SKM-1 treated with dmso at 0.1 percent for 144 hours (cell line): ENCODE results near the gene GRAMD1C.
A peak's percentile ranks its signal among the peaks of the same experiment; 100 is the strongest.
"Not testable (repeated sequence)": the region's sequence is repeated elsewhere in the genome, so short reads cannot be mapped to it uniquely, and the experiment has no call there.

Experiments
- DNase-seq: peaks from one replicate; lab custom pipeline; 2025; ENCODE audit not compliant: unreplicated experiment; lab: John Stamatoyannopoulos, UW

Gene GRAMD1C

DNA sequence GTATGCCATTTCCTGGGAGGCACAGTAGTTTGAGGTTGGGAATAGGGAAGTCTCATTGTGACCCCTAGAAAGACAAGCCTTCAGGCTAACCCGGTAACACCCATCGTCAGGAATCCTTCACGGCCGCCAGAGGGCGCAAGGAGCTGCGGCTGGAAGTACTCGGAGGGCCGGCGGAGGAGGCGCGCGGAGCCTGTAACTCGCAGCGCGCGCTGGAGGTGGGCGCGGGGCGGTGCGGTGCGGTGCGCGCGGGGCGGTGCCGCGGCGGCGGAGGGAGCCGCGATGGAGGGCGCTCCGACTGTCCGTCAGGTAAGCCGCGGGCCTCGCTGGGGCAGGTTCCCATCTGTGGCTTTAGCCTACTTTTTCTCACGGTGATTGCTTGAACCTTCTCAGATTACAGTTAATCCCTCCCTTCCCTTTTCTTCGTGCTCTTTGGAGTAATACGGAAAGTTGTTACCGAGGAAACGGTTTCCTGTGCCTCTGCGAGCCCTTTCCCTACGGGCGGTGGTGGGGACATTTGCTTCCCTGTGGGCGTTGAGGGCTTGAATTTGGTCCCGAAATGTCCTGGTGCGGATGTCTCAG is at the start of gene GRAMD1C:
GRAMD1C (plus strand) TSS at position 158 of the 579 bp plus-strand sequence; CDS start at position 280, 122 bp downstream.
- DNase-seq = peak; percentile 76

GRCh38 chr3:113791381-113791780 is 47.2 kb upstream of the GRAMD1C start:
- no peak for DNase-seq

DNA sequence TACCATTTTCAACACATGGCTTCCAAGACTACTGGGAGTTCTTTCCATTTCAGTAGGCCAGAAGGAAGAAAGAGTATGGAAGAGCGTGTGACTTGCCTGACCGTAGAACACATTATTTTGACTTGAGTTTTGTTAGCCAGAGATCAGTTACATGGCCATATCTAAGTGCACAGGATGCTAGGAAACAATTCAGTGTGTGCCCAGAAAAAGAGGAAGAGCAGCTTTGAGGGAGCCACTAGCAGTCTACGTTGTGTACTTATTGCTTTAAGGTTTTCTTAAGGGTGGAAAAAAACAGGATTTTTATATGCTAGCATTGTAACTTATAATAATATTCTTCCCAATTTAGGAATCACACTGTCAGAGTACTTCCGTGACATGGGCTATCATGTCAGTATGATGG is 44.1 kb upstream of the GRAMD1C start:
- DNase-seq = no peak

DNA sequence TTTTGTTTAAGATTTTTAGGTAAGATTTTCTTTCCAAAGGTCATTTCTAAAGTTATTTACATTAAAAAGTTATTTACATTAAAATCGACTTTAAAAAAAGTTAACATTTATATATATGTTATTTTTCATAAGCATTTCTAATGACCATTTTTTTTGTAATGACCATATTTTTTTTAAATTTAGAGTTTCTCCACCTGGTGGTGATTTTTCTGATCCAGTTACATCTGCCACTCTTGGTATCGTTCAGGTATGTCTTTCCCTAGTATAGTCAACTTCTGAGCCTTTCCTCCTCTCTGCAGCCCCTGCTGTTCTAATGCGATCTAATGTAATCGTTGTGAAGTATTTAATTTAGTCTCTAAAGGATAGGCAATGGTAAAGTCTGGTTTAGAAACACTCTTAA is 42.9 kb upstream of the GRAMD1C start:
- DNase-seq = no peak

GRCh38 chr3:113802795-113803455 is 35.7 kb upstream of the GRAMD1C start:
- no peak for DNase-seq

GRCh38 chr3:113804661-113805060 is 33.9 kb upstream of the GRAMD1C start:
- DNase-seq = no peak

GRCh38 chr3:113805249-113805648 is 33.3 kb upstream of the GRAMD1C start:
- no peak for DNase-seq

DNA sequence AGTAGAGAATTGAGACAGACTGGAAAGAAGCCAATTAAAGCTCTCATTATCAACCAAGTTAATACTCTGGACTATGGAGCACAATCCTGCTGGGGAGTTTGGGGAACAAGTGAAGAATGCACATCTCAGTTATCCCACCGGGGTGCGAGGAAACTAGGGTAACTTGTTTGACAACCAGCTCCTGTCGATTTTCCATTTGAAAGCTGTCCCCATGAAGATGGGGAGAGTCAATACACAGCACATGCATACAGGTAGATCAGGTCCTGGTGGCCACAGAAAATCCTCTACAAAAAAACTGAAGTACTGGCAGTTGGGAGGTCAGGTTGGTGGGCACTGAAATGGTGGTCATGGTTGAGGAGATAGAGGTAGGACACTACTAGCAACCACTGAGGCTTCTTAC is 25.7 kb upstream of the GRAMD1C start:
- DNase-seq = no peak

- no peak for DNase-seq
These were observed 18.7 kb upstream of the GRAMD1C start for GRCh38 chr3:113819866-113820265.

- no peak for DNase-seq
These were observed 13.5 kb upstream of the GRAMD1C start for GRCh38 chr3:113825090-113825489.

DNA sequence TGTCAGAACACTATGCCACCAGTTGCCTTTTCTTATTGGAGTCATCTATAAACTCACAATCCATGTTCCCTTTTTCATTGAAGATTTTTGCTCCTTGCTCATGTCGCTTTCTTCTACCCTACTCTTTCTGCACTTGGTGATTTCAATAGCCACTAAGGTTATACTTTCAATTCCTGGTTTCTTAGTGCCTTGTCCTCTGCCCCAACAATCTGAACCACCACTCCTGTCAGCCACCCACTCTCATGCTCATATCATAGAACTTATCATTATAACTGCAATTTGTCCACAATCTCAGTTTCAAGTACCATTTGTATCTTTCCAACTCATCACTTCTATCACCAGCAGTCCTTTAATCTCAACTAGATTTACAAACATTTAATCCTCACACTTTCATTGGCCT is 10.0 kb upstream of the GRAMD1C start:
- DNase-seq = no peak

- DNase-seq = no peak
These were observed 8.8 kb upstream of the GRAMD1C start for GRCh38 chr3:113829576-113830354.

GRCh38 chr3:113831103-113831355 is 7.6 kb upstream of the GRAMD1C start:
- no peak for DNase-seq

- no peak for DNase-seq
These were observed 6.0 kb upstream of the GRAMD1C start for GRCh38 chr3:113832477-113833164.

- no peak for DNase-seq
These were observed 3.6 kb upstream of the GRAMD1C start for GRCh38 chr3:113834983-113835382.

GRCh38 chr3:113839551-113839950 is 963 bp downstream of the GRAMD1C start:
- no peak for DNase-seq

- peak; percentile 34 for DNase-seq
These were observed 6.1 kb downstream of the GRAMD1C start for GRCh38 chr3:113844622-113845222.

DNA sequence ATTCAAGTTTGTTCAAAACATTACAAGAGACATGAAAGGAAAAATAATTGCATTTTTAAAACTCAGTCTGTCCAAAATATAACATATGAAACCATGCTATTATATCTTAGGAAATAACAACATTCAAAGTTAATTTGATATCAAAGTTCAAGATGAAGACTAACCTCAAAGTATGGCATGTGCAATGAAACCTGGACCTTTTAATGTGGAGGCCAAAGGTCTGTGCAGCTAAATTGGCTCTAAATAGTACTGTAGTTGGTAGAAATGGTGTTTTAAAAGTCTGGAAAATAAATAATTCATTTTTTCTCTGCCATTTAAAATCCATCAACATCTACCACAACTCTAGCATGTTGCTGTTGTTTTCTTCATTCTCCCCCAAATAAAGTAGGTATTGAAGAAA is 8.7 kb downstream of the GRAMD1C start:
- DNase-seq = no peak

- DNase-seq = no peak
These were observed 9.3 kb downstream of the GRAMD1C start for GRCh38 chr3:113847664-113848461.

DNA sequence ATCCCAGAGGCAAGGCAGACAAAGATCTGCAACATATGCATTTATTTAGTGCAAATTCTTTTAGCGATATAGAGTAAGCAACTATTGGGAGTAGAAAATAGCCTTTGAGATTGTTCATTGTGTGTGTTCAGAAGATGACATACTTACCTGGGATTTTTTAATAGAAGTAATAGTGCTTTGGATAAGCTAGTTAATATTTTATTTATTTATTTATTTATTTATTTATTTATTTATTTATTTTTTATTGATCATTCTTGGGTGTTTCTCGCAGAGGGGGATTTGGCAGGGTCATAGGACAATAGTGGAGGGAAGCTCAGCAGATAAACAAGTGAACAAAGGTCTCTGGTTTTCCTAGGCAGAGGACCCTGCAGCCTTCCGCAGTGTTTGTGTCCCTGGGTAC is 10.5 kb downstream of the GRAMD1C start:
- DNase-seq = not testable (repeated sequence)

DNA sequence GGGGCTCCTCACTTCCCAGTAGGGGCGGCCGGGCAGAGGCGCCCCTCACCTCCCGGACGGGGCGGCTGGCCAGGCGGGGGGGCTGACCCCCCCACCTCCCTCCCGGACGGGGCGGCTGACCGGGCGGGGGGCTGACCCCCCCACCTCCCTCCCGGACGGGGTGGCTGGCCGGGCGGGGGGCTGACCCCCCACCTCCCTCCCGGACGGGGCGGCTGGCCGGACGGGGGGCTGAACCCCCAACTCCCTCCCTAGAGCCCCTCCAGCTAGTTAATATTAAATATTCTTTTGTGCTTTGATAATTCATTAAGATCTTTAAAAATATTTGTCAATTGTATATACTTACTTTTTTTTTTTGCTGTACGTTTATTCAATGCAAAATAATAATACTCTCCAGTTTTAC is 11.3 kb downstream of the GRAMD1C start:
- not testable (repeated sequence) for DNase-seq
